H9 (cell line): Measurements from ENCODE around the gene ATN1. TPM values are rescaled to one million over a fixed set of nuclear protein-coding genes. Genes with fewer than 3 reads are reported as not detected.

ENCODE experiments used
- DNase-seq: peaks from one replicate; pipeline ENCODE4 v3.0.0-alpha.2; 2017
- H2AFZ ChIP-seq: one replicate; pipeline ENCODE4 v1.6.1; 2013; ENCODE audit warnings: mild to moderate bottlenecking, low read length, control low read depth, moderate library complexity
- H2AK5ac ChIP-seq: 2 replicates; pipeline ENCODE4 v1.6.1; 2013; ENCODE audit warnings: low read length, control low read depth, mixed read lengths; ENCODE audit not compliant: insufficient read length
- H2BK120ac ChIP-seq: one replicate; pipeline ENCODE4 v1.6.1; 2013; ENCODE audit warnings: low read depth, mild to moderate bottlenecking, low read length, control low read depth, inconsistent platforms; ENCODE audit not compliant: poor library complexity, severe bottlenecking
- H2BK12ac ChIP-seq: 2 replicates; pipeline ENCODE4 v1.6.1; 2013; ENCODE audit warnings: low read length, control low read depth, mixed read lengths, low read depth; ENCODE audit not compliant: insufficient read length
- H2BK15ac ChIP-seq: 2 replicates; pipeline ENCODE4 v1.6.1; 2013; ENCODE audit warnings: low read depth, low read length, control low read depth
- H2BK20ac ChIP-seq: one replicate; pipeline ENCODE4 v1.6.1; 2013; ENCODE audit warnings: low read depth, mild to moderate bottlenecking, low read length, control low read depth, inconsistent platforms; ENCODE audit not compliant: poor library complexity, severe bottlenecking
- H2BK5ac ChIP-seq: 2 replicates; pipeline ENCODE4 v1.6.1; 2013; ENCODE audit warnings: low read length, control low read depth, mixed read lengths; ENCODE audit not compliant: insufficient read length
- H3K14ac ChIP-seq: 2 replicates; pipeline ENCODE4 v1.6.1; 2013; ENCODE audit warnings: low read length, control low read depth; ENCODE audit not compliant: insufficient read depth
- H3K18ac ChIP-seq: 2 replicates; pipeline ENCODE4 v1.6.1; 2013; ENCODE audit warnings: low read depth, mild to moderate bottlenecking, mixed read lengths, low read length, control low read depth; ENCODE audit not compliant: insufficient read length
- H3K23ac ChIP-seq: 2 replicates; pipeline ENCODE4 v1.6.1; 2013; ENCODE audit warnings: low read length, control low read depth, mixed read lengths, low read depth; ENCODE audit not compliant: insufficient read length
- H3K23me2 ChIP-seq: 2 replicates; pipeline ENCODE4 v1.6.1; 2013; ENCODE audit warnings: low read depth, mild to moderate bottlenecking, mixed read lengths, low read length, control low read depth; ENCODE audit not compliant: insufficient read length, poor library complexity, severe bottlenecking
- H3K27ac ChIP-seq: 2 replicates; pipeline ENCODE4 v1.5.1; 2013; ENCODE audit warnings: low read length, control low read depth, mixed read lengths, low read depth; ENCODE audit not compliant: insufficient read length
- H3K27me3 ChIP-seq: 2 replicates; pipeline ENCODE4 v1.6.1; 2013; ENCODE audit warnings: low read length, control low read depth, inconsistent platforms; ENCODE audit not compliant: insufficient read depth
- H3K4ac ChIP-seq: 2 replicates; pipeline ENCODE4 v1.6.1; 2013; ENCODE audit warnings: low read depth, mild to moderate bottlenecking, control low read depth, inconsistent platforms, low read length, moderate library complexity
- H3K4me1 ChIP-seq: 2 replicates; pipeline ENCODE4 v1.6.1; 2013; ENCODE audit warnings: low read length, control low read depth, inconsistent platforms; ENCODE audit not compliant: insufficient read depth
- H3K4me2 ChIP-seq: 2 replicates; pipeline ENCODE4 v1.6.1; 2013; ENCODE audit warnings: low read length, control low read depth, mixed read lengths; ENCODE audit not compliant: insufficient read length, insufficient read depth
- H3K56ac ChIP-seq: 2 replicates; pipeline ENCODE4 v1.6.1; 2013; ENCODE audit warnings: low read depth, mild to moderate bottlenecking, mixed read lengths, low read length, control low read depth; ENCODE audit not compliant: insufficient read length
- H3K79me1 ChIP-seq: 2 replicates; pipeline ENCODE4 v1.6.1; 2013; ENCODE audit warnings: low read depth, mild to moderate bottlenecking, moderate library complexity, low read length, control low read depth, inconsistent platforms; ENCODE audit not compliant: insufficient read depth, poor library complexity, severe bottlenecking
- H3K79me2 ChIP-seq: 2 replicates; pipeline ENCODE4 v1.6.1; 2013; ENCODE audit warnings: low read length, control low read depth, inconsistent platforms; ENCODE audit not compliant: insufficient read depth
- H3K9ac ChIP-seq: 2 replicates; pipeline ENCODE4 v1.6.1; 2013; ENCODE audit warnings: low read length, control low read depth, mixed read lengths; ENCODE audit not compliant: insufficient read length; ENCODE audit errors: extremely low read depth
- H3K9me3 ChIP-seq: one replicate; pipeline ENCODE4 v1.6.1; 2013; ENCODE audit warnings: low read depth, low read length, inconsistent platforms; ENCODE audit not compliant: control insufficient read depth
- H3T11ph ChIP-seq: one replicate; pipeline ENCODE4 v1.6.1; 2013; ENCODE audit warnings: mild to moderate bottlenecking, low read length, control low read depth, inconsistent platforms
- H4K20me1 ChIP-seq: one replicate; pipeline ENCODE4 v1.6.1; 2013; ENCODE audit not compliant: control insufficient read depth, insufficient read length, insufficient read depth
- H4K5ac ChIP-seq: 2 replicates; pipeline ENCODE4 v1.6.1; 2013; ENCODE audit warnings: low read depth, mild to moderate bottlenecking, mixed read lengths, low read length, control low read depth; ENCODE audit not compliant: insufficient read length
- H4K8ac ChIP-seq: replicated peaks from 2 replicates; pipeline ENCODE4 v1.6.1; 2013; ENCODE audit warnings: low read length, control low read depth, mixed read lengths, low read depth; ENCODE audit not compliant: insufficient read length
- H4K91ac ChIP-seq: 2 replicates; pipeline ENCODE4 v1.6.1; 2013; ENCODE audit warnings: low read depth, mild to moderate bottlenecking, moderate library complexity, mixed read lengths, low read length, control low read depth; ENCODE audit not compliant: insufficient read length
- H3K27ac Mint-ChIP-seq, 3 experiments: 2 replicates in 2 of 3; 3 replicates in 1 of 3; pipeline ENCODE4 v1.8.0; 2020 to 2021; ENCODE audit warnings: mixed read lengths in 3 of 3, mild to moderate bottlenecking in 1 of 3, moderate library complexity in 1 of 3
- H3K27me3 Mint-ChIP-seq: 2 replicates; pipeline ENCODE4 v1.8.0; 2021; ENCODE audit warnings: low read depth, mild to moderate bottlenecking, moderate library complexity, mixed read lengths
- H3K36me3 Mint-ChIP-seq, 3 experiments: 2 replicates in 2 of 3; 3 replicates in 1 of 3; pipeline ENCODE4 v1.8.0; 2020 to 2021; ENCODE audit warnings: low read depth in 3 of 3, mixed read lengths in 3 of 3; ENCODE audit not compliant: insufficient read depth in 1 of 3
- H3K4me1 Mint-ChIP-seq, 2 experiments: 2 replicates each; pipeline ENCODE4 v1.8.0; 2020; ENCODE audit warnings: mixed read lengths in 2 of 2
- H3K4me3 Mint-ChIP-seq, 2 experiments: 2 replicates in 1 of 2; 3 replicates in 1 of 2; pipeline ENCODE4 v1.8.0; 2020 to 2021; ENCODE audit warnings: mild to moderate bottlenecking in 2 of 2, mixed read lengths in 2 of 2, moderate library complexity in 1 of 2
- H3K9me3 Mint-ChIP-seq, 2 experiments: 2 replicates in 1 of 2; 3 replicates in 1 of 2; pipeline ENCODE4 v1.8.0; 2020; ENCODE audit warnings: mild to moderate bottlenecking in 2 of 2, mixed read lengths in 2 of 2, moderate library complexity in 1 of 2
- CTCF ChIP-seq: fragments of 200-600 bp; sonication (generic); conservative IDR thresholded peaks from 3 replicates; pipeline ENCODE4 v1.8.0; 2021; ENCODE audit warnings: antibody characterized with exemption, mild to moderate bottlenecking
- WGBS: extraction: QIAGEN DNeasy Blood & Tissue Kit; methylation state at CpG from one replicate; pipeline ENCODE4 v1.1.7; 2013; ENCODE audit warnings: missing lambda C conversion rate, low lambda C conversion rate, mixed read lengths; ENCODE audit not compliant: insufficient read length; ENCODE audit errors: extremely low coverage; 5-methylcytosine and 5-hydroxymethylcytosine counted together
- total RNA-seq: library from RNA; stranded (reverse); gene quantifications from 2 replicates; pipeline ENCODE4 v1.2.1, GENCODE V29; 2021

The ATN1 gene
- total RNA-seq, 1 experiment from 2014 or later = 103 TPM

- H3K36me3 Mint-ChIP-seq = no peaks in the 10 kb centered on the region; a peak in 1 of 7 replicates
- WGBS = no CpG with 5 or more reads among the region's 4 CpGs
Observed at GRCh38 chr12:6909421-6910145, 18.2 kb upstream of the ATN1 start.

More at GRCh38 chr12:6909421-6910145, 18.2 kb upstream of the ATN1 start:
- no peak for DNase-seq
- Histone ChIP-seq H3K14ac (no peak overlapping the region), H4K20me1 (no peaks in the 10 kb centered on the region), H3K4me1 (no peaks in the 10 kb centered on the region; the same call in 1 of the 2 replicates), H3K9ac (no peak overlapping the region), H3K27ac (no peak overlapping the region), H3K23me2 (peaks cover 10% of the 10 kb centered on the region), H3K9me3 (no peaks in the 10 kb centered on the region), H3K79me1 (no peaks in the 10 kb centered on the region), H3K4me2 (no peak overlapping the region), H4K5ac (no peak overlapping the region), H3K23ac (no peak overlapping the region), H3K79me2 (no peaks in the 10 kb centered on the region), H3K4ac (no peak overlapping the region), H2BK20ac (no peak overlapping the region), H4K91ac (no peak overlapping the region), H2BK15ac (no peak overlapping the region), H3T11ph (no peak overlapping the region), H3K18ac (no peak overlapping the region), H2AK5ac (no peak overlapping the region), H2BK5ac (no peak overlapping the region), H3K56ac (no peak overlapping the region), H2BK120ac (no peak overlapping the region), H2BK12ac (no peak overlapping the region), H4K8ac (no peak overlapping the region), H2AFZ (no peak overlapping the region), H3K27me3 (no peaks in the 10 kb centered on the region; the same call in 1 of the 2 replicates)
- Mint-ChIP-seq H3K4me1 (peaks cover 12 to 15% of the 10 kb centered on the region in 2 experiments), H3K4me3 (no peak overlapping the region), H3K9me3 (no peaks in the 10 kb centered on the region), H3K27ac (no peak overlapping the region), H3K27me3 (peaks cover 23% of the 10 kb centered on the region)
- no peak for TF ChIP-seq CTCF
